ENCODE results near the gene CRY1. TPM values are rescaled to one million over a fixed set of nuclear protein-coding genes. Genes with fewer than 3 reads are reported as not detected.

CRY1 gene
- polyA plus RNA-seq, 1 donor from 2014 or later, result 33.4 TPM

- H4K20me1 ChIP-seq (ENCODE audit: insufficient read depth), result no peaks in the 10 kb centered on the region
- no peak for TF ChIP-seq TAF1 (IDR thresholded peaks at IDR 0.05; ENCODE audit: low read depth)
- TF ChIP-seq REST (IDR thresholded peaks at IDR 0.05; ENCODE audit: borderline replicate concordance), result no peak
- TF ChIP-seq MXI1 (conservative IDR thresholded peaks at IDR 0.05; ENCODE audit: poor library complexity, severe bottlenecking), result no peak
- no peak for TF ChIP-seq SMC3 (conservative IDR thresholded peaks at IDR 0.05; ENCODE audit: poor library complexity)
- TF ChIP-seq EP300 (conservative IDR thresholded peaks at IDR 0.05; ENCODE audit: poor library complexity, severe bottlenecking), result no peak
- TF ChIP-seq, protein P1, sequence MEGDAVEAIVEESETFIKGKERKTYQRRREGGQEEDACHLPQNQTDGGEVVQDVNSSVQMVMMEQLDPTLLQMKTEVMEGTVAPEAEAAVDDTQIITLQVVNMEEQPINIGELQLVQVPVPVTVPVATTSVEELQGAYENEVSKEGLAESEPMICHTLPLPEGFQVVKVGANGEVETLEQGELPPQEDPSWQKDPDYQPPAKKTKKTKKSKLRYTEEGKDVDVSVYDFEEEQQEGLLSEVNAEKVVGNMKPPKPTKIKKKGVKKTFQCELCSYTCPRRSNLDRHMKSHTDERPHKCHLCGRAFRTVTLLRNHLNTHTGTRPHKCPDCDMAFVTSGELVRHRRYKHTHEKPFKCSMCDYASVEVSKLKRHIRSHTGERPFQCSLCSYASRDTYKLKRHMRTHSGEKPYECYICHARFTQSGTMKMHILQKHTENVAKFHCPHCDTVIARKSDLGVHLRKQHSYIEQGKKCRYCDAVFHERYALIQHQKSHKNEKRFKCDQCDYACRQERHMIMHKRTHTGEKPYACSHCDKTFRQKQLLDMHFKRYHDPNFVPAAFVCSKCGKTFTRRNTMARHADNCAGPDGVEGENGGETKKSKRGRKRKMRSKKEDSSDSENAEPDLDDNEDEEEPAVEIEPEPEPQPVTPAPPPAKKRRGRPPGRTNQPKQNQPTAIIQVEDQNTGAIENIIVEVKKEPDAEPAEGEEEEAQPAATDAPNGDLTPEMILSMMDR (IDR thresholded peaks at IDR 0.05; ENCODE audit: poor library complexity, severe bottlenecking), result no peak
- TF ChIP-seq EZH2 (IDR thresholded peaks at IDR 0.05; ENCODE audit: borderline replicate concordance, insufficient read depth, low read length, poor library complexity, severe bottlenecking), result no peak
- TF ChIP-seq RAD21 (conservative IDR thresholded peaks at IDR 0.05), result no peak
- no peak for TF ChIP-seq POLR2AphosphoS5 (IDR thresholded peaks at IDR 0.05)
- H3K9ac ChIP-seq (ENCODE audit: low read length), result no peak overlapping the region
- H3K27me3 ChIP-seq (ENCODE audit: insufficient read depth, low read depth, low read length), result no peaks in the 10 kb centered on the region
- no peaks in the 10 kb centered on the region for H3K79me2 ChIP-seq (replicated peaks; ENCODE audit: insufficient read depth, low read length)
- H3K9me3 ChIP-seq (ENCODE audit: low read length), result peaks cover 5% of the 10 kb centered on the region
- H3K4me3 ChIP-seq (ENCODE audit: low read length), result no peak overlapping the region
- no peak overlapping the region for H2AFZ ChIP-seq (ENCODE audit: low read depth, low read length)
- no peaks in the 10 kb centered on the region for H3F3A ChIP-seq (ENCODE audit: insufficient read depth, low read length, poor library complexity, severe bottlenecking)
- no peak overlapping the region for H3K27ac ChIP-seq (ENCODE audit: low read length)
- H3K4me2 ChIP-seq (ENCODE audit: low read length), result no peak overlapping the region
- no peaks in the 10 kb centered on the region for H3K36me3 ChIP-seq (ENCODE audit: insufficient read depth, low read length)
- no peaks in the 10 kb centered on the region for H3K9me2 ChIP-seq (ENCODE audit: insufficient read depth, low read length)
Observed at GRCh38 chr12:107064687-107065086, 28.7 kb downstream of the CRY1 start.

DNA sequence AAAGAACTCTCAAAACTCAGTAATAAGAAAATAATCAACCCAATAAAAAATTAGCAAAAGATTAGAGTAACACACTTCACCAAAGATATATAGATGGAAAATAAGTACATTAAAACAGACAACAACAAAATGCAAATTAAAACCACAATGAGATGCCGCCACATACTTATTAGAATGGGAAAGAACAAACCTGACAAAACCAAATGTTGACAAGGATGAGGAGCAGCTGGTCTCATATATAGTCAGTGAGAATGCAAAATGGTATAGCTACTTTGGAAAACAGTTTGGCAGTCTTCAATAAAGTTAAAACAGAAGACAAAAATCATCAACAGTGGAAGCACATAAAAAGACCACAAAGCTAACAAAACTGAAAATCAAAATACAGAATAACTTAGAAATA is 29.1 kb downstream of the CRY1 start:
- H2AFZ ChIP-seq (ENCODE audit: low read depth, low read length), result no peak overlapping the region
- H3K27me3 ChIP-seq (ENCODE audit: insufficient read depth, low read depth, low read length), result no peaks in the 10 kb centered on the region
- H4K20me1 ChIP-seq (ENCODE audit: insufficient read depth), result no peaks in the 10 kb centered on the region
- H3K9ac ChIP-seq (ENCODE audit: low read length), result no peak overlapping the region
- TF ChIP-seq TAF1 (IDR thresholded peaks at IDR 0.05; ENCODE audit: low read depth) (no peak), EP300 (conservative IDR thresholded peaks at IDR 0.05; ENCODE audit: poor library complexity, severe bottlenecking) (no peak), REST (IDR thresholded peaks at IDR 0.05; ENCODE audit: borderline replicate concordance) (no peak), SMC3 (conservative IDR thresholded peaks at IDR 0.05; ENCODE audit: poor library complexity) (no peak), POLR2AphosphoS5 (IDR thresholded peaks at IDR 0.05) (no peak), EZH2 (IDR thresholded peaks at IDR 0.05; ENCODE audit: borderline replicate concordance, insufficient read depth, low read length, poor library complexity, severe bottlenecking) (no peak)
- TF ChIP-seq, protein P1 (IDR thresholded peaks at IDR 0.05; ENCODE audit: poor library complexity, severe bottlenecking), result no peak
- no peaks in the 10 kb centered on the region for H3K36me3 ChIP-seq (ENCODE audit: insufficient read depth, low read length)
- H3K4me2 ChIP-seq (ENCODE audit: low read length), result no peak overlapping the region
- H3K9me2 ChIP-seq (ENCODE audit: insufficient read depth, low read length), result no peaks in the 10 kb centered on the region
- H3K79me2 ChIP-seq (replicated peaks; ENCODE audit: insufficient read depth, low read length), result no peaks in the 10 kb centered on the region
- no peak overlapping the region for H3K4me3 ChIP-seq (ENCODE audit: low read length)
- no peaks in the 10 kb centered on the region for H3F3A ChIP-seq (ENCODE audit: insufficient read depth, low read length, poor library complexity, severe bottlenecking)
- no peak overlapping the region for H3K27ac ChIP-seq (ENCODE audit: low read length)
- H3K9me3 ChIP-seq (ENCODE audit: low read length), result peaks cover 5% of the 10 kb centered on the region

Data from neural cell (in vitro differentiated cells).